GM12892 (cell line): ENCODE measurements around the gene PRR23A.

ENCODE experiments used
- POLR2A ChIP-seq: IDR thresholded peaks from 2 replicates; pipeline ENCODE4 v1.6.1; 2011; ENCODE audit warnings: low read depth, low read length, control low read depth
- POLR2AphosphoS5 ChIP-seq: IDR thresholded peaks from 2 replicates; pipeline ENCODE4 v1.6.1; 2011; ENCODE audit warnings: low read depth, low read length, control low read depth
- TAF1 ChIP-seq: IDR thresholded peaks from 2 replicates; pipeline ENCODE4 v1.6.1; 2011; ENCODE audit warnings: low read depth, mild to moderate bottlenecking, control low read depth, low read length, borderline replicate concordance

DNA sequence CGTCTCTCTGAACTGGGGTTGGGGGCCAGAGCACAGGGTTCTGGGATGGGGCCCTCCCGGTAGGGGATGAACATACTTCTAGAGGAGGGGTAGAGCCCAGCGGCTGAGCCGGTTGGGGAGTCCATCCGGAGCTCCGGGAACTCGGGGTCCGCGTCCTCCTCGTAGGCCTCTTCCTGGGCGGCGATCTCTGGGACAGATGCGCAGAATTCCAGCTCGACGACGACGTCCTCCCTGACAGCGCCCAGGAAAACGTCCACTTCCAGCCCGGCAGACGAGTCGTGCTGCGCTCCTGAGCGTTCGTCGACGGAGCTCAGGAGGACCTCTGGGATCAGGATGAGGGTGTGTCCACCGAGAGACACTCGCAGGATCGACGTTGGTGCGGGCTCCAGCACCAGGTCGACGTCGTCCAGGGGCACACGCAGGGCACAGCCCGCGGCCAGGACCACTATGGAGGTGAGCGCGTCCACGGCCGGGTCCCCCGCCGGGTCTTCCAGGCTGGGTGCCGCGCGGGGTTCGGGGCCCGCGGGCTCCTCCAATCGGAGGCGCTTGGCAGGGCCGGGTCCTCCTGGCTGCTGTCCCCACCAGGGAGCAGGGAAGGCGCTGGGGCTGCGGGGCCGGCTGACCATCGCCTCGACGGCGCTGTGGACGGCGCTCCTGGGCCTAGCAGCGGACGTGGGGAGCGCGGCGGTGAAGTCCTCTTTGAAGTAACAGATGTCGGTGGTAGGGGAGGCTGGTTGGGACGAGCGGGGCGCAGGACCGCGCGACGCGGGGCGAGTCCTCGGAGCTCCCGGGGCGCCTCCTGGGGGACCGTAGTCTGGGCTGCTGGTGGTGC, 14.2 kb upstream of the PRR23A start:
- TF ChIP-seq POLR2A: no peak
- TF ChIP-seq POLR2AphosphoS5: no peak
- no peak for TF ChIP-seq TAF1
